NCI-H82 treated with DMSO at 0.1 percent for 48 hours (cell line): ENCODE measurements around the gene PGAM2.

Experiments used
- DNase-seq: peaks from one replicate; lab custom pipeline; 2025; ENCODE audit not compliant: unreplicated experiment; lab: John Stamatoyannopoulos, UW

The PGAM2 gene

GRCh38 chr7:44065431-44066110, at the start of gene PGAM2:
Gene PGAM2, minus strand, starts transcription at chr7:44065567. Its CDS starts 38 bp downstream, at chr7:44065529.
- DNase-seq = no peak

DNA sequence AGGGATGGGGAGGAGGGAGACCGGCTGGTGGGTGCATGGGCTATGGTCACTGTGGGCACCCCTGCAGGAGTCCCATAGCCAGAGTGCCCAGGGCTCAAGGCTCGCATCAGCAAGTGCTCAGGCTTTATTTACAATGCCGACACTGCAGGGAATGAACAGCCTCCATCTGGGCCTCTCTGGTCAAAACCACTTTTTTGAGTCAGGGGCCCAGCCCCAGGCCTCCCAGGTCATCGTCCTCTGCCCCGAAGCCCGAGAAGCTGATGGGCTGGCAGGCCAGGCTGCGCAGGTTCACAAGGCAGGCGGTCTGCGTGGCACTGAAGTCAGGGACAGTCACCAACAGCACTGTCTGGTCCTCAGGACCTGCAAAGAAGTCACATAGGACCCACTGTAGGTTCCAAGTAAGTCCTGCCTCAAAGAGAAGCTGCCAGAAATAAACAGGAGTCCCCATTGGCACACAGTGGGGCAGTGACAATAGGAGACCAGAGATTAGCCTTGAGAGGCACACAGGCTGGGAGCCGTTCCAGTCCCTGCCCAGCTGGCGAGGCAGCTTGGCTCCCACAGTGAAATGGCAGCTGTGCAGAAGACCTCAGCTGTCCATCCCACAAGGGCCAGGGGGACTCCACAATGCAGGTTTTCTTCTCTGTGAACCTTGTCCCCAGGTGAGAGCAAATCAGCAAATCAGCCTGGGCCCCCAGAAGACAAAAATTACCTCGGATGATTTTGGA, 49.4 kb upstream of the PGAM2 start:
- no peak for DNase-seq

DNA sequence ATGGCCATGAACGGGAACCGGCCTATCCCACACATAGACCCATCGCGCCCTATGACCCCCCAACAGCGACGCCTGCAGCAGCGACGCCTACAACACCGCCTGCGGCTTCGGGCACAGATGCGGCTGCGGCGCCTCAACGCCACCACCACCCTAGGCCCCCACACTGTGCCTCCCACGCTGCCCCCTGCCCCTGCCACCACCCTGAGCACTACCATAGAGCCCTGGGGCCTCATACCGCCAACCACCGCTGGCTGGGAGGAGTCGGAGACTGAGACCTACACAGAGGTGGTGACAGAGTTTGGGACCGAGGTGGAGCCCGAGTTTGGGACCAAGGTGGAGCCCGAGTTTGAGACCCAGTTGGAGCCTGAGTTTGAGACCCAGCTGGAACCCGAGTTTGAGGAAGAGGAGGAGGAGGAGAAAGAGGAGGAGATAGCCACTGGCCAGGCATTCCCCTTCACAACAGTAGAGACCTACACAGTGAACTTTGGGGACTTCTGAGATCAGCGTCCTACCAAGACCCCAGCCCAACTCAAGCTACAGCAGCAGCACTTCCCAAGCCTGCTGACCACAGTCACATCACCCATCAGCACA, 48.5 kb upstream of the PGAM2 start:
- DNase-seq = no peak

GRCh38 chr7:44112997-44113763, 47.8 kb upstream of the PGAM2 start:
- no peak for DNase-seq

DNA sequence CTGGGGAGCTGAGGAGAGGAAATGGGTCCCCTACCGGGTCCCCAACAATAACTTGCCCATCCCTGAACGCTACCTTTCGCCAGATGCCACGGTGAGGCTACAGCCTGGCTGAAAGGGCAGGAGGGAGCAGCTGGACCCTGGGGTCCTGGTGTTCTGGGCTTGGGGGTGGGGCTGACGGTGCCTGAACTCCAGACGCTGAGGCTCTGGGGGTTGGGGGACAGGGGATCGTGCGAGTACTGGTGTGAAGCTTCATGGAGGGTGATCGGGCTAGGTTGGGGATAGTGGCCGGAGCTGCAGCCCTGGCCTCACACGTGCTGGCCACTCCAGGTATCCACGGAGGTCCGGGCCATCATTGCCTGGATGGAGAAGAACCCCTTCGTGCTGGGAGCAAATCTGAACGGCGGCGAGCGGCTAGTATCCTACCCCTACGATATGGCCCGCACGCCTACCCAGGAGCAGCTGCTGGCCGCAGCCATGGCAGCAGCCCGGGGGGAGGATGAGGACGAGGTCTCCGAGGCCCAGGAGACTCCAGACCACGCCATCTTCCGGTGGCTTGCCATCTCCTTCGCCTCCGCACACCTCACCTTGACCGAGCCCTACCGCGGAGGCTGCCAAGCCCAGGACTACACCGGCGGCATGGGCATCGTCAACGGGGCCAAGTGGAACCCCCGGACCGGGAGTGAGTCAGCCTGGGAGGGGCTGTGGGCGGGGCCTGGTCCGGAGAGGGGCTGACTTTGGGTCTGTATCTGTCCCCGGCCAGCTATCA, 47.0 kb upstream of the PGAM2 start:
- no peak for DNase-seq

GRCh38 chr7:44111761-44112160, 46.4 kb upstream of the PGAM2 start:
- no peak for DNase-seq

GRCh38 chr7:44110719-44111635, 45.6 kb upstream of the PGAM2 start:
- no peak for DNase-seq

DNA sequence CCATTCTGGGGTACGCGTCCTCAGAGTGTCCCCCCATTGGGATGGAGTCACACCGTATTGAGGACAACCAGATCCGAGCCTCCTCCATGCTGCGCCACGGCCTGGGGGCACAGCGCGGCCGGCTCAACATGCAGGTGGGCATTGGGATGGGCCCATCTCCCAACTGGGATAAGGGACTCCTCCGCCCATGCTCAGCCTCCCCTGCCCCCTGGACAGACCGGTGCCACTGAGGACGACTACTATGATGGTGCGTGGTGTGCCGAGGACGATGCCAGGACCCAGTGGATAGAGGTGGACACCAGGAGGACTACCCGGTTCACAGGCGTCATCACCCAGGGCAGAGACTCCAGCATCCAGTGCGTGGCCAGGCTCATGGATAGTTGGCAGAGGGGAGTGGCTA, 44.6 kb upstream of the PGAM2 start:
- DNase-seq = no peak

DNA sequence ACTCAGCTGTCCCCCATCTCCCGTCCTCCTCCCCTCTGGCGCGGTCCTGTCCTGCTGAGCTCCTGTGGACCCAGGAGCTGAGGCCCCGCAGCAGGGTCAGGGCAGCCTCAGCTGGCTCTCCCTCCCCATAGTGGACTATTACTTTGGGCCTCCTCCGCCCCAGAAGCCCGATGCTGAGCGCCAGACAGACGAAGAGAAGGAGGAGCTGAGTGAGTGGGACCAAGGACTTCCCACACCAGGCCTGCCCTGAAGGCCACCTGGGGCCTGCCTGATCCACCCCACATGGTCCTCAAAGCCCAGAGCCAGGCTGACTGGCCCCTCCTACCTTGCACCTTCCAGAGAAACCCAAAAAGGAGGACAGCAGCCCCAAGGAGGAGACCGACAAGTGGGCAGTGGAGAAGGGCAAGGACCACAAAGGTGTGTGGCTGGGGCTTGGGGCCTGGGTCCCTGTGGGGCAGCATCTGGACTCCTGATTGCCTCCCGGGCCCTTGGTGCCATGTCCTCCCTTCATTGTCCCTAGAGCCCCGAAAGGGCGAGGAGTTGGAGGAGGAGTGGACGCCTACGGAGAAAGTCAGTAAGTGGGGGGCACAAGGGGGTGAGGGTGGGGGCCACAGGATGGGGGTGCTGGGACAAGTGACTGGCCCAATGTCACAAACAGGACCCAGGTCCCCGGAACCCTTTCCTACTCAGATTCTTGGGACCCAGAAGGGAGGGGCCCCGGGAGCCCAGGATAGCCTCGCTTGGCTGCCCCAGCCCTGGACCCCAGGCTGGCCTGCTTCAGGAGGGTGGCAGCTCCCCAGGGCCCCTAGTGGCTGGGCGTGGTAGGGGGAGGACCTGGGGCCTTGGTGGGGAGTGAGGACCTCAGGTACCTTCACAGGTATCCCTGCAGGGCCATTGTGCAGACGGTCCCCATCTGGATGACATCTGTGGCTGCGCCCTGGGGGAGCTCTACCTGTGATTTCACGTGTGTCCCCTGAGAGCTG, 43.7 kb upstream of the PGAM2 start:
- no peak for DNase-seq

DNA sequence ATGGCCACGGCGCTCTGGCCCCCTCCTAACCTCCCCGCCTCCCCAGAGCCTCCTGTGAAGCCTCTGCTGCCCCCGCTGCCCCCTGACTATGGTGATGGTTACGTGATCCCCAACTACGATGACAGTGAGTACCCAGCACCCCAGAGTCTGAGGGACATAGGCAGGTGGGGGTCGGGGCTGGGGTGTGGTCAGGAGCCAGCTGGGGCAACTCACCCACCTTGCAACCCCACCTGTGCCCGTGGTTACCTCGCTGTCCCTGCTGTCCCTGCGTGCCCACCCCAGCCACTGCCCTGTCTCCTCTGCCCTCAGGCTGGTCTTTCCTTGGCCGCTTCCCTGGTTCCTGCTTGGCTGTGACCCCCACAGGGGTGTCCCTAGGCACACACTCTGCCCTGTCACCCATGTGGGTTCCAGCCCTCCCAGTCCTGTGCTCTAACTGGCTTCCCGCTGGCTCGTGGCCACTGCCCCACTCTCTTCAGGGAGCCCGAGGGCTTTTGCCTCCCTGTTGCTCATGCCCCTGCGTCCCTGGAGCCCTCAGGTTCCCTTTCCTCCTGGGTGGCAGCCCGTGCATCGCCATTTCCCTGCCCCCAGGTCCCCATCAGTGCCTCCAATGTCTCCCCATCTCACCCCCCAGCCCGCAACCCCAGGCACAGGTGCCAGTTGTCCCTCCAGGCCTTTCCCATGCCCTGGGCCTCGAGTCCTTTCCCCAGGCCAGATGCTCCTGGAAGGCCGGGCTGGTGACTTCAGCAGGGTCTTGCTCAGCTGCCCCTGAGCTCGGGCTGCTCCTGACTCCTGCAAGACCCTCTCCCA, 42.8 kb upstream of the PGAM2 start:
- no peak for DNase-seq

- DNase-seq = no peak
Observed at GRCh38 chr7:44107116-44107960, 42.0 kb upstream of the PGAM2 start.

DNA sequence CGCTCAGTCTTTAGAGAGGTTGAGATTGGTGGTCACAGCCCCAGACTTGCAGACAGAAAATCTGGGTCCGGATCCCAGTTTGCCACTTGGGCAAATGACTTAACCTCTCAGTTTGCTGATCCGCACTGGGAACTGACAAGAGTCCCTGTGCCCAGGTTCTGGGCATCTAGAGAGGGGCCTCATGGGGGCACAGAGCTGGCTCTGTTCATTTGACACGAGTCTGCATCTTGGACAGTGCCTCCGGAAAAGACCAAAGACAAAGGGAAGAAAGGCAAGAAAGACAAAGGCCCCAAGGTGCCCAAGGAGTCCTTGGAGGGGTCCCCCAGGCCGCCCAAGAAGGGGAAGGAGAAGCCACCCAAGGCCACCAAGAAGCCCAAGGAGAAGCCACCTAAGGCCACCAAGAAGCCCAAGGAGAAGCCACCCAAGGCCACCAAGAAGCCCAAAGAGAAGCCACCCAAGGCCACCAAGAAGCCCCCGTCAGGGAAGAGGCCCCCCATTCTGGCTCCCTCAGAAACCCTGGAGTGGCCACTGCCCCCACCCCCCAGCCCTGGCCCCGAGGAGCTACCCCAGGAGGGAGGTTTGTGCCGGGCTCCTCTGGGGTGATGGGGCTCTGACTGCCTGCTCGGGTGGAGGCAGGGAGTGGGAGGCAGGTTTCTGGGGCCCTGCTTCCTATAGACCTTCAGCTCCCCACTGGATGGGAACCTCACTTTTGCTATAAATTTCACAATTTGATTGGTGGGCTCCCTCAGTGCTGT, 41.1 kb upstream of the PGAM2 start:
- no peak for DNase-seq

GRCh38 chr7:44105832-44106231, 40.5 kb upstream of the PGAM2 start:
- DNase-seq = no peak

- DNase-seq = no peak
Observed at GRCh38 chr7:44104860-44105771, 39.7 kb upstream of the PGAM2 start.
